ENCODE measurements around the gene TAS2R39.
A peak's percentile ranks its signal among the peaks of the same experiment; 100 is the strongest.

Gene TAS2R39

DNA sequence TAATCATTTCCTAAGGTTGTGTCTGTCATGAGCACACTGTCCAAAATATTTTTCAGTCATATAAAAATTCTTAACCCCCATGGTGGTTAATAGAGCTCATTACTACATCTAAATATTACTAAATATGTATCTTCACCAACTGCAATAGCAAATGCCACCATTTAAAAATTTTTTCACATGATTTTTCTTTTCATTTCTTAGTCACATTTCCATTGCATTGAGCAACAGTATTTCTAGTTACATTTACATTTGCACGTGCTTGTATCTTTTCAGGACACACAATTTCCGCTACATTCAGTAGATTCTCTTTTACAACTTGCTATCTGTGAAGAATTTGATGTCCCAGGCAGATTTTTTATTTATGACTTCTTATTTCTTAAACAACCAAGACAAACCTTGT is 33.5 kb downstream of the TAS2R39 start:
- no peak for DNase-seq

DNA sequence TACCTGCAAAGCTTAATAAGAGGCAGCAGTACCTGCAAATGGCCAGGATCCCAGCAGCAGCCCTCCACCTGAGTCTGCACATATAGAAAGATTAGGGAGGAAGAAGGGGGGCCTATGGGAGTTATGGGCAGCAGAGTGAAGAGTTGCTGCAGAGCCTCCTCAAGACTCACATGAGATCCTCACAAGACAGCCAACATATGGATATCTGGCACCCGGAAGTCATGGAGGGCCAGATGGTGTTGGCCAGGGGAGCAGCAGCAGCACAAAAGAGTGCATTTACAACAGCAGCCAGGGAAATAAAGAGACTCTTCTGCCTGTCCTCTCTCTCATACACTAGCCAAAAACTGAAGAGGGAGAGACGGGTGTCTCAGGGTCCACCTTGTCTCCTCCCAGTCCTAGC is 34.6 kb downstream of the TAS2R39 start:
- DNase-seq = no peak

DNA sequence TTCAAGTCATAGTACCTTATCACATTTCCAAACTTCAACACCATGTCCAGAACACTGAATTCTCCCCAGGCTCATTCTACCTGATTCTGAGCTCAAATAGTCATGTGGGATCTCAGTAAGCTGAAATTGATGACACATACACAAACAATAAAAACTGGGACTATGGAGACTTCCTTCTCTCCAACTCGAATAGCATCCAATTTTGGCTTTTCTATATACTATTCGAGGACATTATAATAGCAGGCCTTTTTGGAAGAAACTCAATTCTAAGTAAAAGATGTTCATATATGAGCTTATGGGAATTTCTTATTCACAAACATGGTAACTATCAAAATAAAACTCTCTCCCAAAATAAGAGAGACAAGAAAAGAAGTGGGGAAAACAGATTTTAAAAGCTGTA is 38.1 kb downstream of the TAS2R39 start:
- DNase-seq = no peak

DNA sequence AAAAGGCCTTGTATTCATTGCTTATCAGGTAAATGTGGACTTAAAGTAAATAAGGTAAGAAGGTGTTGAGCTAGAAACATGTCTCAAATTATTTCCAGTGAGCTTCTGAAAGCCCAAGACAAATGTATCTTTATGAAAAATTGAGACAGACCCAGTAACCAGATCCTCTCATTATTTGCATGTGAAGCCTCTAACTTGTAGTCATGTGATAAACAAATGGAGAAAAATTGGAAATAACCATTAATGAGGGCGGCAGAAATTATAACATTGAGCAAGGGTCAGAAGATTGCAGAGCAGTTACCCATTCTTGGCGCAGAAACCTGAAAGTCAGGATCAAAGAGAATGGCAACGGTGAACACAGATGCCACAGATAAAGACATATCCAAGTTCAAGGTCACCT is 38.5 kb downstream of the TAS2R39 start, which contains the start of gene TAS2R40:
Gene TAS2R40 (plus strand): TSS at position 301 of the 400 bp plus-strand sequence. CDS start 42 bp downstream, at position 343.
- no peak for DNase-seq

DNA sequence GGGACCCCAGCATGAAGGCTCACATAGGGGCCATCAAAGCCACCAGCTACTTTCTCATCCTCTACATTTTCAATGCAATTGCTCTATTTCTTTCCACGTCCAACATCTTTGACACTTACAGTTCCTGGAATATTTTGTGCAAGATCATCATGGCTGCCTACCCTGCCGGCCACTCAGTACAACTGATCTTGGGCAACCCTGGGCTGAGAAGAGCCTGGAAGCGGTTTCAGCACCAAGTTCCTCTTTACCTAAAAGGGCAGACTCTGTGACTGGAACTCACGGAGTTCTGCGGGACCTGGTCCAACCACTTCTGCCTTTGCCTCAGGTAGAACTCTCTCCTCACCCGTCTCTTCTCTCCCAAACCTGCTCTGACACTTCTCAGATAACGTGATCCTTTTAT is 39.6 kb downstream of the TAS2R39 start:
- no peak for DNase-seq

DNA sequence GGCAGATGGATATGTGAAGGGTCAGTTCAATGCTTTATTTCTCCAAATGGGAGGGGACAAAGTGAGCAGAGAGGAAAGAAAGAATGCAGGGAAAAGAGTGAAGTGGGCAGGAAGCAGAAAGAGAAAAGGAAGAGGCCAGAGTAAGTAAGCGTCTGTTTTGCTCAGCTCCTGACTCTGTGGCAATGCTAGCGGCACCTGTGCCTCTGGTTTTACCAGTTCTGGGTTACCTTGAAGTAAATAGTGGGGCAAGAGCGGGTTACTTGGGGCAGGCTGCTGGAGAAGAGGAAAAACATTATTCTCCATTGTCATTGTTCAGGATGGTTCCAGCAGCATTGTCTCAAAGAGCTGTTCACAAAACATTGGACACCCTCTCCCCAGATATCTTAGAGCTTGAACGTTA is 40.6 kb downstream of the TAS2R39 start:
- DNase-seq = no peak

DNA sequence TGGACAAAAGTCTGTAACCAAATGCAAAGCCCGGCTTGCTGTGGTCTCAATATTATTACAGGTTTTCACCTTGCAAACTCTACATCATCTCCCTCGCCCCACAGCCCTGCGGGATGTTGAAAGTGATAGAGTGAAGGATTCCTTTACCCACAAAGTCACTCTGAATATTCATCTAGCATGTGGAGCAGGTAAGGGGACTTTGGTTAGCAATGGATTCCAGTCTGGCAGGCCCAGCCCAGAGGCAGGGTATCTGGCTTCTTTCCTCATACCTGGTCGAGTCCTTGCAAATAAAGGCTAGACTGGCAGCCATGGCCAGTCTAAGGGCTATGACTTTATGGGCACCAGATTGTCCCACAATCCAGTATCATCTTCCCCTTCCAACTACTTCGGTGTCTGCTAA is 41.8 kb downstream of the TAS2R39 start:
- DNase-seq = no peak

DNA sequence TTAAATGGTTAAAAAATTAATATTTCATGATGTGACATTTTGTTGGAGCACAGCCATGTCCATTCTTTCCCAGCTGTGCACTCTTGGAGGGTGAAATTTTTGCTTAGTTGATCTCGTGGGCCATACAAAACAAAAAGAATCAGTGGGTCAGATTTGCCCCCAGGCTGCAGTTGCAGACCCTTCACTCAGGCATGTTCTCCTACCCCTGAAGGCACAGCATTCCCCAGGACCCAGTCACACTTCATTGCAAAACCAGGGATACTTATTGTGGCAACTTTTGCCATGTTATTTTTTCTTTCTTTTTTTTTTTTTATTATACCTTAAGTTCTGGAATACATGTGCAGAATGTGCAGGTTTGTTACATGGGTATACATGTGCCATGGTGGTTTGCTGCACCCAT is 44.6 kb downstream of the TAS2R39 start:
- peak; percentile 59 for DNase-seq

DNA sequence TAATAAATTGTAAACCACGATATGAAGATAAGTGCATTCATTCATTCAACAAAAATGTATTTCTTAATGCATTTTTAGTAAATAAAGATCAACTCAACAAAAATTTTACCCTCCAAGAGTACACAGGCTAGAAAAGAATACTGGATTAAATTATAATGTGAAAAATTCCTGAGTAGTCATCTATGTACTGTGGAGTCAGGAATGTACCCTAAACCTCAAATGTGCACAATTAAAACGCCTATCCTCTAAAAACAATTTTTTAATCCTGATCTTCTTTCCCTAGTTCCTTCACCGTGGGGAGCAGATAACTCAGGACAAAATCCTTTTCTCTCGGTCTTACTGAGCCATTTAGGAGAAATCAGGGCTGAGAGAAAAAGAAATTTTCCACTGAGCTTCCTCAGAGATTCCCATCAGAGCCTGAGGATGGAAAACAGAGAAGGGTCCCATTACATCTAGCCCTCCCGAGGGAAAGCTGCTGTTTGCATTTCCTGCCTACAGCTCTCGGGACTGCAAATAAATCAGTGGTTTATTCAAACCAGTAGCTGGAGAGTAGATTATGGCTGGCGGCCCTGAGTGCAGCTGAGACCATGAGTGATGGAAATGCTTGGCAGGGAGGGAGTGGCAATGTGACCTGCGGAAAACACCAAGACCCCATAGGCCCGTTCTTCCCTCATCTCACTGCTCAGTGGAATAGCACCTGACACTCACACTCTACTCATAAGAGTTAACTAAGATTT is 46.0 kb downstream of the TAS2R39 start:
- DNase-seq = no peak

DNA sequence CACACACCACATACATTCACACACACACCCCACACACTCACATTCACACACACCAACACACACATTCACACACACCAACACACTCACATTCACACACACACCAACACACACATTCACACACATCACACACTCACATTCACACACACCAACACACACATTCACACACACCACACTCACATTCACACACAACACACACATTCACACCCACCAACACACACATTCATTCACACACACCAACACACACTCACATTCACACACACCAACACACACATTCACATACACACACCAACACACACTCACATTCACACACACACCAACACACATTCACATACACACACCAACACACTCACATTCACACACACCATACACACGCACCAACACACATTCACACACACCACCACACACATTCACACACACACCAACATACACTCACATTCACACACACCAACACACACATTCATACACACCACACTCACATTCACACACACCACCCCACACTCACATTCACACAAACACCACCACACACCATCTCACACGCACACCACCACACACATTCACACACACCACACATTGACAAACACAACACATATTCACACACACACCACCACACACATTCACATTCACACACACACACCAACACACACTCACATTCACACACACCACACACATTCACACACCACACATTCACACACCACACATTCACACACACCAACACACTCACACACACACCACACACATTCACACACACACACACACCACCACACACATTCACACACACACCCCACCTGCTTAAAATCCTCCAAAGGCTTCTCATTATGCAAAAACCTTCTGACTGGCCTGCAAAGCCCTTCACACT is 47.6 kb downstream of the TAS2R39 start:
- DNase-seq = no peak
